ENCODE measurements around the gene PFKL. TPM values are rescaled to one million over a fixed set of nuclear protein-coding genes. Genes with fewer than 3 reads are reported as not detected.

The PFKL gene
- total RNA-seq, 1 donor, result 114 TPM

GRCh38 chr21:44374601-44375280 lies 74.9 kb downstream of the PFKL start:
- no peak for TF ChIP-seq CTCF (IDR thresholded peaks at IDR 0.05; ENCODE audit: insufficient read depth, low read length)
- no peak overlapping the region for H3K4me3 ChIP-seq (ENCODE audit: low read depth, low read length)
- DNase-seq (ENCODE audit: low read depth), result no peak

GRCh38 chr21:44375281-44375651 lies 75.4 kb downstream of the PFKL start:
- DNase-seq (ENCODE audit: low read depth), result no peak

GRCh38 chr21:44375761-44376241 lies 75.9 kb downstream of the PFKL start:
- no peak for TF ChIP-seq CTCF (IDR thresholded peaks at IDR 0.05; ENCODE audit: insufficient read depth, low read length)
- no peak for DNase-seq (ENCODE audit: low read depth)
- H3K4me3 ChIP-seq (ENCODE audit: low read depth, low read length), result no peak overlapping the region

More at GRCh38 chr21:44375281-44375651, 75.4 kb downstream of the PFKL start:
- no peak for TF ChIP-seq CTCF (IDR thresholded peaks at IDR 0.05; ENCODE audit: insufficient read depth, low read length)
- H3K4me3 ChIP-seq (ENCODE audit: low read depth, low read length), result no peak overlapping the region

- no peak for TF ChIP-seq CTCF (IDR thresholded peaks at IDR 0.05; ENCODE audit: insufficient read depth, low read length)
- H3K4me3 ChIP-seq (ENCODE audit: low read depth, low read length), result no peak overlapping the region
- no peak for DNase-seq (ENCODE audit: low read depth)
These were observed 76.8 kb downstream of the PFKL start for GRCh38 chr21:44376606-44377005.

Other genes with a start within 250 kb of the PFKL start
- gene PWP2, start 192.7 kb upstream of the PFKL start, total RNA-seq (ENCODE audit: low replicate concordance), result 0.98 and 4.0 TPM in 2 replicates
- 11.1 and 28.3 TPM in 2 replicates for gene GATD3, start 166.4 kb upstream of the PFKL start, total RNA-seq (ENCODE audit: low replicate concordance)
- 0.09 TPM in 1 of 2 replicates, not detected in the other for gene ICOSLG, start 59.1 kb upstream of the PFKL start, total RNA-seq (ENCODE audit: low replicate concordance)
- gene DNMT3L, start 38.2 kb upstream of the PFKL start, total RNA-seq (ENCODE audit: low replicate concordance), result not detected in 2 replicates
- gene AIRE, start 14.2 kb upstream of the PFKL start, total RNA-seq (ENCODE audit: low replicate concordance), result not detected in 2 replicates
- gene CFAP410, start 39.3 kb downstream of the PFKL start, total RNA-seq (ENCODE audit: low replicate concordance), result 9.4 and 17.7 TPM in 2 replicates
- 0.08 TPM in 1 of 2 replicates, not detected in the other for gene TRPM2, start 53.6 kb downstream of the PFKL start, total RNA-seq (ENCODE audit: low replicate concordance)
- gene LRRC3, start 155.5 kb downstream of the PFKL start, total RNA-seq (ENCODE audit: low replicate concordance), result 0.16 and 0.45 TPM in 2 replicates
- gene KRTAP10-1, start 240.1 kb downstream of the PFKL start, total RNA-seq (ENCODE audit: low replicate concordance), result not detected in 2 replicates

Measured in fibroblast of the aortic adventitia (primary cell).